ENCODE results near the gene RHBDD1.

GRCh38 chr2:227031379-227031778 lies 195.5 kb downstream of the RHBDD1 start:
- TF ChIP-seq CTCF (IDR thresholded peaks at IDR 0.05) (no peak), EP300 (IDR thresholded peaks at IDR 0.05) (no peak)
